IMR-90 (cell line): ENCODE results near the gene CSNK2A3. TPM values are rescaled to one million over a fixed set of nuclear protein-coding genes. Genes with fewer than 3 reads are reported as not detected.

Experiments
- ATAC-seq: fragments of 200-7000 bp; cut with Tn5 transposase; 2 replicates; pipeline ENCODE4 v1.9.1; 2020; ENCODE audit warnings: low read depth, mild to moderate bottlenecking, moderate library complexity
- BruUV-seq: library from RNA; stranded (reverse); fragments of 400-500 nt; replicated peaks from 2 replicates; lab custom pipeline; 2021; lab: Mats Ljungman, UMichigan
- CTCF ChIA-PET: fragments of 300-600 bp; formaldehyde crosslinking; extraction: SDS; loops from one replicate; lab custom pipeline; 2021; ENCODE audit warnings: antibody characterized with exemption; lab: Yijun Ruan, JAX
- POLR2A ChIA-PET: fragments of 300-600 bp; sonication (Branson Sonifier 250); formaldehyde crosslinking; loops from one replicate; lab custom pipeline; 2022; ENCODE audit warnings: antibody characterized with exemption; ENCODE audit not compliant: unreplicated experiment; lab: Charles Lee
- DNase-seq: peaks from one replicate; pipeline ENCODE4 v3.0.0; 2013
- H2AFZ ChIP-seq: replicated peaks from 2 replicates; pipeline ENCODE3; 2013; ENCODE audit warnings: low read length, mild to moderate bottlenecking; ENCODE audit not compliant: poor library complexity
- H2AK5ac ChIP-seq: 2 replicates; pipeline ENCODE4 v1.6.1; 2013; ENCODE audit warnings: low read depth, low read length, inconsistent platforms
- H2AK9ac ChIP-seq: replicated peaks from 2 replicates; pipeline ENCODE3; 2013; ENCODE audit warnings: mild to moderate bottlenecking, low read depth, low read length, moderate library complexity; ENCODE audit not compliant: poor library complexity
- H2BK120ac ChIP-seq: 2 replicates; pipeline ENCODE4 v1.6.1; 2013; ENCODE audit warnings: low read depth, low read length, inconsistent platforms
- H2BK15ac ChIP-seq: 3 replicates; pipeline ENCODE4 v1.6.1; 2013; ENCODE audit warnings: low read depth, low read length, inconsistent platforms
- H2BK20ac ChIP-seq: 2 replicates; pipeline ENCODE4 v1.6.1; 2013; ENCODE audit warnings: low read depth, mild to moderate bottlenecking, inconsistent platforms, low read length, moderate library complexity
- H2BK5ac ChIP-seq: 2 replicates; pipeline ENCODE4 v1.6.1; 2013; ENCODE audit warnings: mild to moderate bottlenecking, low read depth, low read length, inconsistent platforms; ENCODE audit not compliant: poor library complexity, severe bottlenecking
- H3K14ac ChIP-seq: replicated peaks from 2 replicates; pipeline ENCODE4 v1.6.1; 2013; ENCODE audit warnings: low read depth, low read length, inconsistent platforms
- H3K18ac ChIP-seq: 2 replicates; pipeline ENCODE4 v1.6.1; 2013; ENCODE audit warnings: low read depth, low read length, control low read depth
- H3K23ac ChIP-seq: 2 replicates; pipeline ENCODE4 v1.6.1; 2013; ENCODE audit warnings: low read depth, low read length, inconsistent platforms
- H3K27ac ChIP-seq: 2 replicates; pipeline ENCODE4 v1.5.1; 2013; ENCODE audit warnings: mild to moderate bottlenecking, control low read depth, low read length; ENCODE audit not compliant: insufficient read depth
- H3K27me3 ChIP-seq: 2 replicates; pipeline ENCODE4 v1.6.1; 2013; ENCODE audit warnings: low read length; ENCODE audit not compliant: control insufficient read depth, insufficient read depth
- H3K36me3 ChIP-seq: 2 replicates; pipeline ENCODE4 v1.6.1; 2013; ENCODE audit warnings: low read length, mixed read lengths; ENCODE audit not compliant: control insufficient read depth, insufficient read depth
- H3K4ac ChIP-seq: 2 replicates; pipeline ENCODE4 v1.6.1; 2013; ENCODE audit warnings: low read depth, low read length, inconsistent platforms
- H3K4me1 ChIP-seq: 2 replicates; pipeline ENCODE4 v1.6.1; 2013; ENCODE audit warnings: low read length, mixed read lengths; ENCODE audit not compliant: control insufficient read depth, insufficient read depth
- H3K4me2 ChIP-seq: 2 replicates; pipeline ENCODE4 v1.6.1; 2013; ENCODE audit warnings: low read depth, mild to moderate bottlenecking, control low read depth, low read length, moderate library complexity
- H3K4me3 ChIP-seq: 2 replicates; pipeline ENCODE4 v1.5.1; 2013; ENCODE audit warnings: low read depth, mild to moderate bottlenecking, control low read depth, low read length, moderate library complexity; ENCODE audit not compliant: insufficient read depth
- H3K56ac ChIP-seq: 2 replicates; pipeline ENCODE4 v1.6.1; 2013; ENCODE audit warnings: low read length, inconsistent platforms; ENCODE audit not compliant: insufficient read depth; ENCODE audit errors: extremely low read depth
- H3K79me1 ChIP-seq, 2 experiments: 2 replicates each; pipeline ENCODE4 v1.6.1; 2013; ENCODE audit warnings: low read length in 2 of 2, inconsistent platforms in 1 of 2, low read depth in 1 of 2
- H3K9ac ChIP-seq: 2 replicates; pipeline ENCODE4 v1.6.1; 2013; ENCODE audit warnings: low read depth, low read length, control low read depth
- H3K9me1 ChIP-seq: 2 replicates; pipeline ENCODE4 v1.6.1; 2013; ENCODE audit warnings: low read length, inconsistent platforms; ENCODE audit not compliant: insufficient read depth
- H3K9me3 ChIP-seq: 2 replicates; pipeline ENCODE4 v1.6.1; 2013; ENCODE audit warnings: low read length; ENCODE audit not compliant: control insufficient read depth, insufficient read depth
- H4K20me1 ChIP-seq: 2 replicates; pipeline ENCODE4 v1.6.1; 2013; ENCODE audit warnings: low read length, inconsistent platforms; ENCODE audit not compliant: insufficient read depth
- H4K5ac ChIP-seq: 2 replicates; pipeline ENCODE4 v1.6.1; 2013; ENCODE audit warnings: mild to moderate bottlenecking, low read depth, low read length, control low read depth
- H4K8ac ChIP-seq, 2 experiments: 2 replicates each; pipeline ENCODE4 v1.6.1; 2013; ENCODE audit warnings: low read depth in 2 of 2, low read length in 2 of 2, control low read depth in 1 of 2, inconsistent platforms in 1 of 2
- H4K91ac ChIP-seq: 2 replicates; pipeline ENCODE4 v1.6.1; 2013; ENCODE audit warnings: low read depth, low read length, inconsistent platforms; ENCODE audit not compliant: insufficient read depth
- BHLHE40 ChIP-seq: fragments of 150-350 bp; IDR thresholded peaks from 2 replicates; pipeline ENCODE4 v1.6.1; 2016; ENCODE audit warnings: mild to moderate bottlenecking, low read depth, low read length
- CHD1 ChIP-seq: IDR thresholded peaks from 2 replicates; pipeline ENCODE4 v1.6.1; 2012; ENCODE audit warnings: low read depth, low read length, improper control_type of control experiment
- ELK1 ChIP-seq: fragments of 150-350 bp; IDR thresholded peaks from 2 replicates; pipeline ENCODE4 v1.6.1; 2016; ENCODE audit warnings: low read depth, mild to moderate bottlenecking, low read length, moderate library complexity, borderline replicate concordance
- FOS ChIP-seq: fragments of 150-350 bp; IDR thresholded peaks from 2 replicates; pipeline ENCODE4 v1.6.1; 2016; ENCODE audit warnings: low read depth, low read length
- MAFK ChIP-seq: IDR thresholded peaks from 2 replicates; pipeline ENCODE4 v1.6.1; 2012; ENCODE audit warnings: low read depth, low read length, improper control_type of control experiment
- MXI1 ChIP-seq: IDR thresholded peaks from 2 replicates; pipeline ENCODE4 v1.6.1; 2012; ENCODE audit warnings: low read depth, mild to moderate bottlenecking, low read length, moderate library complexity, borderline replicate concordance
- NFE2L2 ChIP-seq: fragments of 150-350 bp; IDR thresholded peaks from 2 replicates; pipeline ENCODE4 v1.6.1; 2016; ENCODE audit warnings: low read depth, mild to moderate bottlenecking, low read length
- POLR2A ChIP-seq: IDR thresholded peaks from 2 replicates; pipeline ENCODE4 v1.6.1; 2012; ENCODE audit warnings: mild to moderate bottlenecking, low read depth, low read length
- RAD21 ChIP-seq: IDR thresholded peaks from 2 replicates; pipeline ENCODE4 v1.6.1; 2012; ENCODE audit warnings: low read length, improper control_type of control experiment
- RCOR1 ChIP-seq: IDR thresholded peaks from 2 replicates; pipeline ENCODE4 v1.6.1; 2012; ENCODE audit warnings: mild to moderate bottlenecking, low read length, improper control_type of control experiment; ENCODE audit not compliant: insufficient replicate concordance
- RFX5 ChIP-seq: IDR thresholded peaks from 2 replicates; pipeline ENCODE4 v1.8.0; 2012; ENCODE audit warnings: low read depth, mild to moderate bottlenecking, low read length, moderate library complexity
- WGBS, 2 experiments: methylation state at CpG; one replicate each; pipeline versions ENCODE4 v1.1.5 to v1.1.7; 2013; ENCODE audit warnings: missing lambda C conversion rate in 2 of 2; ENCODE audit not compliant: insufficient read length in 1 of 2; ENCODE audit errors: extremely low coverage in 2 of 2; 5-methylcytosine and 5-hydroxymethylcytosine counted together
- dilution Hi-C: fragments of 300-500 bp; cut with HindIII; formaldehyde crosslinking; loops from one replicate; pipeline ENCODE4 v1.14.3; 2018; ENCODE audit warnings: low sequenced_read_pairs; ENCODE audit not compliant: unreplicated experiment
- in situ Hi-C: fragments of 300-500 bp; cut with MboI; formaldehyde crosslinking; loops from 3 replicates; pipeline ENCODE4 v1.14.3; 2019; ENCODE audit warnings: low sequenced_read_pairs, inconsistent platforms, mixed read lengths
- intact Hi-C: fragments of 100-400 bp; cut with micrococcal nuclease; formaldehyde crosslinking; loops from 2 replicates; pipeline ENCODE4 v1.10.0; 2022
- polyA plus RNA-seq, 3 experiments: library from polyadenylated mRNA; depleted of rRNA; stranded (reverse); fragments of >200 nt; gene quantifications; 2 replicates each; pipeline ENCODE4 v1.2.3, GENCODE V29; 2012; ENCODE audit warnings: low replicate concordance in 1 of 3
- total RNA-seq: library from RNA; depleted of rRNA; stranded (reverse); fragments of >200 nt; gene quantifications from 2 replicates; pipeline ENCODE4 v1.2.3, GENCODE V29; 2012
- TF ChIP-seq, protein P1 (sequence below): fragments of 150-350 bp; IDR thresholded peaks from 2 replicates; pipeline ENCODE4 v1.6.1; 2017; ENCODE audit warnings: mild to moderate bottlenecking, antibody characterized with exemption, low read length, low read depth
- TF ChIP-seq, protein P2 (sequence below): conservative IDR thresholded peaks from 2 replicates; pipeline ENCODE4 v1.5.1; 2012; ENCODE audit warnings: mild to moderate bottlenecking, low read depth, low read length, improper control_type of control experiment

The CSNK2A3 gene
- total and polyA plus RNA-seq, 2 of the 4 experiments (the other 2 are of a cell fraction), result 1.2 to 3.2 TPM

DNA sequence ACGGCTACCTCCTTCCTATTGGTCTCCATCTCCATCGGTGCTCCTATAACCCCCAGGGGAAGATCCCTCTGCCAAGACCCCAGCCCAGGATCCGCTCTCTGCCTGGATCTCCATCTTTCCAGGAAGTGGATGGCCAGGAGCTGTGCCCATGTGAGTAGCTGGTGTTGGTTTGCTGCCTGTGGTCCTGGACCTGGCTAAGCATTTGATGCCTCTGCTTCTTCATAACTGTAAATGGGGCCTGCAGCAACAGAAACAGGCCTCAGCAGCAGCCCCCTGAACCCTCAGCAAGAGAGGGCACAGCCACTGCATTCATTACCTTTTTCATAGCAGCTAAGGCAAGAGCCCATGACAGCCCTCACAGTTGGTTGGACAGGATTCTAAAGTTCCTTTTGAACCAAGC is 26.6 kb upstream of the CSNK2A3 start:
- POLR2A ChIA-PET, result no interaction called here
- WGBS, 2 experiments, result no CpG with 5 or more reads among the region's 3 CpGs
- no peaks in the 10 kb centered on the region; the same call in 1 of the 2 replicates for H3K27me3 ChIP-seq

More for the DNA sequence above, 26.6 kb upstream of the CSNK2A3 start:
- Histone ChIP-seq H4K5ac (no peak overlapping the region), H3K23ac (no peak overlapping the region), H4K91ac (no peak overlapping the region), H4K20me1 (no peaks in the 10 kb centered on the region), H3K79me1 (no peaks in the 10 kb centered on the region; a peak in 1 of 4 replicates), H3K4me1 (no peaks in the 10 kb centered on the region), H3K56ac (no peak overlapping the region), H3K14ac (no peak overlapping the region), H3K27ac (no peak overlapping the region), H3K18ac (no peak overlapping the region), H2AK9ac (no peak overlapping the region), H3K4me3 (no peak overlapping the region), H4K8ac (no peak overlapping the region), H2AFZ (no peak overlapping the region), H3K9ac (no peak overlapping the region), H3K4ac (no peak overlapping the region), H3K36me3 (no peaks in the 10 kb centered on the region), H2BK15ac (no peak overlapping the region), H2AK5ac (no peak overlapping the region), H2BK5ac (no peak overlapping the region), H3K9me1 (no peaks in the 10 kb centered on the region), H3K9me3 (no peaks in the 10 kb centered on the region), H3K4me2 (no peak overlapping the region), H2BK120ac (no peak overlapping the region), H2BK20ac (no peak overlapping the region)
- DNase-seq, result no peak
- BruUV-seq, result no TSS peak
- no peak for TF ChIP-seq POLR2A
- no peak for TF ChIP-seq FOS
- TF ChIP-seq MXI1, result no peak
- TF ChIP-seq, protein P1, sequence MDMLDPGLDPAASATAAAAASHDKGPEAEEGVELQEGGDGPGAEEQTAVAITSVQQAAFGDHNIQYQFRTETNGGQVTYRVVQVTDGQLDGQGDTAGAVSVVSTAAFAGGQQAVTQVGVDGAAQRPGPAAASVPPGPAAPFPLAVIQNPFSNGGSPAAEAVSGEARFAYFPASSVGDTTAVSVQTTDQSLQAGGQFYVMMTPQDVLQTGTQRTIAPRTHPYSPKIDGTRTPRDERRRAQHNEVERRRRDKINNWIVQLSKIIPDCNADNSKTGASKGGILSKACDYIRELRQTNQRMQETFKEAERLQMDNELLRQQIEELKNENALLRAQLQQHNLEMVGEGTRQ, result no peak
- no peak for TF ChIP-seq BHLHE40
- TF ChIP-seq NFE2L2, result no peak
- TF ChIP-seq RAD21, result no peak
- TF ChIP-seq CHD1, result no peak
- no peak for TF ChIP-seq RCOR1
- TF ChIP-seq RFX5, result no peak
- TF ChIP-seq, protein P2, sequence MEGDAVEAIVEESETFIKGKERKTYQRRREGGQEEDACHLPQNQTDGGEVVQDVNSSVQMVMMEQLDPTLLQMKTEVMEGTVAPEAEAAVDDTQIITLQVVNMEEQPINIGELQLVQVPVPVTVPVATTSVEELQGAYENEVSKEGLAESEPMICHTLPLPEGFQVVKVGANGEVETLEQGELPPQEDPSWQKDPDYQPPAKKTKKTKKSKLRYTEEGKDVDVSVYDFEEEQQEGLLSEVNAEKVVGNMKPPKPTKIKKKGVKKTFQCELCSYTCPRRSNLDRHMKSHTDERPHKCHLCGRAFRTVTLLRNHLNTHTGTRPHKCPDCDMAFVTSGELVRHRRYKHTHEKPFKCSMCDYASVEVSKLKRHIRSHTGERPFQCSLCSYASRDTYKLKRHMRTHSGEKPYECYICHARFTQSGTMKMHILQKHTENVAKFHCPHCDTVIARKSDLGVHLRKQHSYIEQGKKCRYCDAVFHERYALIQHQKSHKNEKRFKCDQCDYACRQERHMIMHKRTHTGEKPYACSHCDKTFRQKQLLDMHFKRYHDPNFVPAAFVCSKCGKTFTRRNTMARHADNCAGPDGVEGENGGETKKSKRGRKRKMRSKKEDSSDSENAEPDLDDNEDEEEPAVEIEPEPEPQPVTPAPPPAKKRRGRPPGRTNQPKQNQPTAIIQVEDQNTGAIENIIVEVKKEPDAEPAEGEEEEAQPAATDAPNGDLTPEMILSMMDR, result no peak
- no peak for TF ChIP-seq MAFK
- TF ChIP-seq ELK1, result no peak
- CTCF ChIA-PET, result no interaction called here
- ATAC-seq, result no peak
- in situ Hi-C loops (no loop called here), dilution Hi-C loops (no loop called here), intact Hi-C loops (no loop called here)
